Measurements from ENCODE around the gene SNAPC5. TPM values are rescaled to one million over a fixed set of nuclear protein-coding genes. Genes with fewer than 3 reads are reported as not detected.

SNAPC5 gene
- total and polyA plus RNA-seq, 2 of the 4 experiments (the other 2 are of a cell fraction) = 25.9 to 26.3 TPM

- Histone ChIP-seq H3K4me3 (ENCODE audit: insufficient read depth, low read depth, low read length) (no peak overlapping the region), H2BK15ac (ENCODE audit: low read depth, low read length) (no peak overlapping the region), H3K23ac (ENCODE audit: low read depth, low read length) (no peak overlapping the region), H3K4me2 (ENCODE audit: low read depth, low read length) (no peak overlapping the region), H2BK5ac (ENCODE audit: low read depth, low read length, poor library complexity, severe bottlenecking) (no peak overlapping the region), H3K4me1 (ENCODE audit: control insufficient read depth, insufficient read depth, low read length) (peaks cover 5% of the 10 kb centered on the region; the same call in 1 of the 2 replicates), H3K4ac (ENCODE audit: low read depth, low read length) (no peak overlapping the region), H3K18ac (ENCODE audit: low read depth, low read length) (no peak overlapping the region), H4K20me1 (ENCODE audit: insufficient read depth, low read length) (peaks cover 10% of the 10 kb centered on the region), H3K36me3 (ENCODE audit: control insufficient read depth, insufficient read depth, low read length) (peaks cover 21% of the 10 kb centered on the region), H2BK120ac (ENCODE audit: low read depth, low read length) (no peak overlapping the region), H3K9me3 (ENCODE audit: control insufficient read depth, insufficient read depth, low read length) (no peaks in the 10 kb centered on the region), H3K79me1 (ENCODE audit: low read depth in 1 of 2, low read length in 2 of 2) (peaks cover 36 to 61% of the 10 kb centered on the region in 2 experiments), H2AK5ac (ENCODE audit: low read depth, low read length) (no peak overlapping the region), H2AFZ (replicated peaks; ENCODE audit: low read length, poor library complexity) (no peak overlapping the region), H3K9me1 (ENCODE audit: insufficient read depth, low read length) (peaks cover 18% of the 10 kb centered on the region), H3K14ac (replicated peaks; ENCODE audit: low read depth, low read length) (no peak overlapping the region), H2AK9ac (replicated peaks; ENCODE audit: low read depth, low read length, poor library complexity) (no peak overlapping the region), H3K27me3 (ENCODE audit: control insufficient read depth, insufficient read depth, low read length) (no peaks in the 10 kb centered on the region), H4K8ac (ENCODE audit: low read depth in 2 of 2, low read length in 2 of 2) (no peak overlapping the region), H2BK20ac (ENCODE audit: low read depth, low read length) (no peak overlapping the region), H3K9ac (ENCODE audit: low read depth, low read length) (no peak overlapping the region), H4K91ac (ENCODE audit: insufficient read depth, low read depth, low read length) (no peak overlapping the region), H4K5ac (ENCODE audit: low read depth, low read length) (no peak overlapping the region), H3K27ac (ENCODE audit: insufficient read depth, low read length) (no peak overlapping the region), H3K56ac (ENCODE audit: extremely low read depth, insufficient read depth, low read length) (no peak overlapping the region)
- dilution Hi-C loops (cut with HindIII; ENCODE audit: low sequenced_read_pairs, unreplicated experiment) (no loop called here), in situ Hi-C loops (cut with MboI; ENCODE audit: low sequenced_read_pairs) (loop anchor here (25.0 kb wide), 1 partner anchor 568 kb away; no protein-coding TSS in a partner anchor), intact Hi-C loops (cut with micrococcal nuclease) (no loop called here)
- CTCF ChIA-PET = no interaction called here
- BruUV-seq (replicated peaks) = no TSS peak
- no peak for DNase-seq
- WGBS, 2 experiments (ENCODE audit: extremely low coverage in 2 of 2, insufficient read length in 1 of 2) = 80% methylated on average over 1 of the region's 6 CpGs; no CpG with 5 or more reads in 1 of the 2 experiments
- no peak for ATAC-seq (ENCODE audit: low read depth)
- no peak for TF ChIP-seq MXI1 (IDR thresholded peaks at IDR 0.05; ENCODE audit: borderline replicate concordance, low read depth, low read length)
- TF ChIP-seq NFE2L2 (IDR thresholded peaks at IDR 0.05; ENCODE audit: low read depth, low read length) = no peak
- no peak for TF ChIP-seq SMC3 (IDR thresholded peaks at IDR 0.05; ENCODE audit: low read depth, low read length)
- TF ChIP-seq POLR2A (IDR thresholded peaks at IDR 0.05; ENCODE audit: low read depth, low read length) = no peak
- TF ChIP-seq FOS (IDR thresholded peaks at IDR 0.05; ENCODE audit: low read depth, low read length) = no peak
- TF ChIP-seq BHLHE40 (IDR thresholded peaks at IDR 0.05; ENCODE audit: low read depth, low read length) = no peak
- no peak for TF ChIP-seq CHD1 (IDR thresholded peaks at IDR 0.05; ENCODE audit: low read depth, low read length)
- no peak for TF ChIP-seq RAD21 (IDR thresholded peaks at IDR 0.05; ENCODE audit: low read length)
- no peak for TF ChIP-seq CTCF (conservative IDR thresholded peaks at IDR 0.05; ENCODE audit: low read depth, low read length)
- TF ChIP-seq RCOR1 (IDR thresholded peaks at IDR 0.05; ENCODE audit: insufficient replicate concordance, low read length) = no peak
- no peak for TF ChIP-seq MAZ (IDR thresholded peaks at IDR 0.05; ENCODE audit: borderline replicate concordance, low read depth, low read length)
- no peak for TF ChIP-seq ELK1 (IDR thresholded peaks at IDR 0.05; ENCODE audit: borderline replicate concordance, low read depth, low read length)
- POLR2A ChIA-PET (ENCODE audit: unreplicated experiment) = no interaction called here
These were observed 17.3 kb downstream of the SNAPC5 start for GRCh38 chr15:66480267-66480666.

Data from IMR-90 (cell line).